ENCODE data around the gene JCAD.
A peak's percentile ranks its signal among the peaks of the same experiment; 100 is the strongest.

The JCAD gene

GRCh38 chr10:29968585-29968984 is 90.8 kb downstream of the JCAD start:
- Histone ChIP-seq H2AFZ (ENCODE audit: insufficient read depth, low read length, poor library complexity) (no peak overlapping the region), H4K8ac (ENCODE audit: low read depth, low read length) (no peak overlapping the region), H3K79me2 (ENCODE audit: control insufficient read depth, insufficient read depth, low read length, poor library complexity) (no peaks in the 10 kb centered on the region), H2BK12ac (ENCODE audit: low read length) (no peak overlapping the region), H3K4me1 (ENCODE audit: control insufficient read depth in 1 of 2, insufficient read depth in 2 of 2, low read length in 2 of 2) (no peaks in the 10 kb centered on the region), H3K4me3 (ENCODE audit: low read depth, low read length) (no peak overlapping the region), H3K18ac (ENCODE audit: low read length) (no peak overlapping the region), H4K91ac (ENCODE audit: low read depth, low read length) (no peak overlapping the region), H3K4ac (ENCODE audit: low read depth, low read length) (no peak overlapping the region), H3K79me1 (ENCODE audit: low read length) (no peaks in the 10 kb centered on the region), H2BK120ac (ENCODE audit: insufficient read depth, low read length, poor library complexity) (no peak overlapping the region), H3K27me3 (ENCODE audit: insufficient read depth, low read length) (no peaks in the 10 kb centered on the region), H3K36me3 (ENCODE audit: control insufficient read depth in 1 of 2, insufficient read depth in 2 of 2, low read length in 2 of 2) (no peaks in the 10 kb centered on the region), H2AK5ac (ENCODE audit: low read length) (no peak overlapping the region), H3K23ac (ENCODE audit: low read length) (peak overlapping the region; percentile 48), H3K14ac (ENCODE audit: low read length) (no peak overlapping the region), H3K9ac (ENCODE audit: low read length) (no peak overlapping the region), H3K4me2 (ENCODE audit: low read length) (no peak overlapping the region), H2BK5ac (ENCODE audit: low read depth, low read length, poor library complexity) (no peak overlapping the region), H3K9me3 (ENCODE audit: insufficient read depth, low read depth, low read length) (peaks cover 1% of the 10 kb centered on the region), H3K27ac (ENCODE audit: low read depth, low read length) (no peak overlapping the region), H4K12ac (ENCODE audit: low read depth, low read length) (no peak overlapping the region)
- DNase-seq: no peak
- WGBS (ENCODE audit: extremely low coverage, insufficient coverage, insufficient read length): no CpG with 5 or more reads among the region's 3 CpGs

GRCh38 chr10:29966269-29966668 is 93.1 kb downstream of the JCAD start:
- H3K27ac ChIP-seq (ENCODE audit: low read depth, low read length): no peak overlapping the region
- H4K8ac ChIP-seq (ENCODE audit: low read depth, low read length): no peak overlapping the region
- peaks cover 1% of the 10 kb centered on the region for H3K9me3 ChIP-seq (ENCODE audit: insufficient read depth, low read depth, low read length)
- H2BK120ac ChIP-seq (ENCODE audit: insufficient read depth, low read length, poor library complexity): no peak overlapping the region
- H3K9ac ChIP-seq (ENCODE audit: low read length): no peak overlapping the region
- no peaks in the 10 kb centered on the region for H3K4me1 ChIP-seq (ENCODE audit: control insufficient read depth in 1 of 2, insufficient read depth in 2 of 2, low read length in 2 of 2)
- H3K4ac ChIP-seq (ENCODE audit: low read depth, low read length): no peak overlapping the region
- no peak overlapping the region for H4K12ac ChIP-seq (ENCODE audit: low read depth, low read length)
- H2BK5ac ChIP-seq (ENCODE audit: low read depth, low read length, poor library complexity): no peak overlapping the region
- no CpG with 5 or more reads among the region's 4 CpGs for WGBS (ENCODE audit: extremely low coverage, insufficient coverage, insufficient read length)
- no peaks in the 10 kb centered on the region for H3K27me3 ChIP-seq (ENCODE audit: insufficient read depth, low read length)
- no peak overlapping the region for H3K4me3 ChIP-seq (ENCODE audit: low read depth, low read length)
- H3K23ac ChIP-seq (ENCODE audit: low read length): no peak overlapping the region
- H4K91ac ChIP-seq (ENCODE audit: low read depth, low read length): no peak overlapping the region
- H3K79me2 ChIP-seq (ENCODE audit: control insufficient read depth, insufficient read depth, low read length, poor library complexity): no peaks in the 10 kb centered on the region
- no peak overlapping the region for H3K18ac ChIP-seq (ENCODE audit: low read length)
- no peak overlapping the region for H2AFZ ChIP-seq (ENCODE audit: insufficient read depth, low read length, poor library complexity)
- H3K14ac ChIP-seq (ENCODE audit: low read length): no peak overlapping the region
- no peaks in the 10 kb centered on the region for H3K36me3 ChIP-seq (ENCODE audit: control insufficient read depth in 1 of 2, insufficient read depth in 2 of 2, low read length in 2 of 2)
- no peak overlapping the region for H3K4me2 ChIP-seq (ENCODE audit: low read length)
- no peaks in the 10 kb centered on the region for H3K79me1 ChIP-seq (ENCODE audit: low read length)
- no peak overlapping the region for H2BK12ac ChIP-seq (ENCODE audit: low read length)
- DNase-seq: no peak
- H2AK5ac ChIP-seq (ENCODE audit: low read length): no peak overlapping the region

Measured in trophoblast cell (in vitro differentiated cells and primary cell).